HPDE6-E6E7 (cell line): ENCODE results near the gene MINK1.
"Not testable (repeated sequence)": the region's sequence is repeated elsewhere in the genome, so short reads cannot be mapped to it uniquely, and the experiment has no call there.

Experiments used
- DNase-seq: peaks from one replicate; pipeline ENCODE4 v3.0.0; 2011; ENCODE audit warnings: missing footprints; ENCODE audit errors: extremely low spot score

The MINK1 gene

GRCh38 chr17:4846635-4847390 is 13.7 kb downstream of the MINK1 start:
- no peak for DNase-seq

- peak; percentile 78 for DNase-seq
These were observed 15.9 kb downstream of the MINK1 start for GRCh38 chr17:4849011-4849536.

GRCh38 chr17:4850246-4850645 is 17.1 kb downstream of the MINK1 start:
- DNase-seq = peak; percentile 83

GRCh38 chr17:4851084-4851483 is 17.9 kb downstream of the MINK1 start:
- no peak for DNase-seq

GRCh38 chr17:4852567-4853207 is 19.5 kb downstream of the MINK1 start:
- DNase-seq = no peak

GRCh38 chr17:4853208-4853671 is 20.1 kb downstream of the MINK1 start:
- no peak for DNase-seq

- DNase-seq = peak; percentile 83
These were observed 21.1 kb downstream of the MINK1 start for GRCh38 chr17:4854111-4854681.

- DNase-seq = no peak
These were observed 23.3 kb downstream of the MINK1 start for GRCh38 chr17:4856271-4856936.

- no peak for DNase-seq
These were observed 23.8 kb downstream of the MINK1 start for GRCh38 chr17:4856937-4857314.

GRCh38 chr17:4857347-4857746 is 24.2 kb downstream of the MINK1 start:
- not testable (repeated sequence) for DNase-seq

- no peak for DNase-seq
These were observed 25.1 kb downstream of the MINK1 start for GRCh38 chr17:4858068-4858881.

GRCh38 chr17:4858882-4859260 is 25.7 kb downstream of the MINK1 start:
- DNase-seq = peak; percentile 93

GRCh38 chr17:4859816-4860625 is 26.9 kb downstream of the MINK1 start:
- no peak for DNase-seq

- DNase-seq = no peak
These were observed 27.5 kb downstream of the MINK1 start for GRCh38 chr17:4860651-4861050.

- no peak for DNase-seq
These were observed 27.9 kb downstream of the MINK1 start for GRCh38 chr17:4861052-4861451.

- no peak for DNase-seq
These were observed 29.6 kb downstream of the MINK1 start for GRCh38 chr17:4862720-4863119.

- no peak for DNase-seq
These were observed 30.2 kb downstream of the MINK1 start for GRCh38 chr17:4863321-4863720.

GRCh38 chr17:4867535-4867934 is 34.4 kb downstream of the MINK1 start:
- not testable (repeated sequence) for DNase-seq

GRCh38 chr17:4869058-4869998 is 36.2 kb downstream of the MINK1 start:
- DNase-seq = not testable (repeated sequence)
